WTC11 (cell line): ENCODE data around the gene DISP2. TPM values are rescaled to one million over a fixed set of nuclear protein-coding genes. Genes with fewer than 3 reads are reported as not detected.
A peak's percentile ranks its signal among the peaks of the same experiment; 100 is the strongest.

ENCODE experiments used
- ATF1 ChIP-seq: sonication (generic); formaldehyde crosslinking; IDR thresholded peaks from 2 replicates; pipeline ENCODE4 v1.8.1; 2023; ENCODE audit warnings: mild to moderate bottlenecking, moderate library complexity, missing genetic modification reagents
- EMX1 ChIP-seq: fragments of 250-450 bp; sonication (Bioruptor Pico); IDR thresholded peaks from 2 replicates; pipeline ENCODE4 v1.8.0; 2021; ENCODE audit warnings: mild to moderate bottlenecking
- ESRRA ChIP-seq: sonication (generic); formaldehyde crosslinking; IDR thresholded peaks from 2 replicates; pipeline ENCODE4 v1.8.1; 2022; ENCODE audit warnings: mild to moderate bottlenecking, missing genetic modification reagents, borderline replicate concordance
- GTF2I ChIP-seq: fragments of 250-450 bp; sonication (Bioruptor Pico); conservative IDR thresholded peaks from 2 replicates; pipeline ENCODE4 v1.4.0; 2021; ENCODE audit warnings: mild to moderate bottlenecking
- JUN ChIP-seq: sonication (generic); formaldehyde crosslinking; IDR thresholded peaks from 2 replicates; pipeline ENCODE4 v1.8.0; 2023; ENCODE audit warnings: mild to moderate bottlenecking, missing genetic modification reagents
- KAT7 ChIP-seq: sonication (generic); formaldehyde crosslinking; IDR thresholded peaks from 2 replicates; pipeline ENCODE4 v1.8.1; 2023; ENCODE audit warnings: missing genetic modification reagents, mild to moderate bottlenecking, borderline replicate concordance
- NR2C2 ChIP-seq: sonication (generic); formaldehyde crosslinking; IDR thresholded peaks from 2 replicates; pipeline ENCODE4 v1.8.0; 2022; ENCODE audit warnings: mild to moderate bottlenecking, missing genetic modification reagents
- SMAD3 ChIP-seq: sonication (generic); formaldehyde crosslinking; IDR thresholded peaks from 2 replicates; pipeline ENCODE4 v1.8.0; 2022; ENCODE audit warnings: missing genetic modification reagents, mild to moderate bottlenecking, borderline replicate concordance
- SMAD4 ChIP-seq: sonication (generic); formaldehyde crosslinking; IDR thresholded peaks from 2 replicates; pipeline ENCODE4 v1.8.0; 2022; ENCODE audit warnings: mild to moderate bottlenecking, missing genetic modification reagents
- ZNF232 ChIP-seq: sonication (generic); formaldehyde crosslinking; IDR thresholded peaks from 2 replicates; pipeline ENCODE4 v1.8.0; 2022; ENCODE audit warnings: mild to moderate bottlenecking, missing genetic modification reagents
- total RNA-seq: library from RNA; stranded (reverse); gene quantifications from 3 replicates; pipeline ENCODE4 v1.2.3, GENCODE V29; 2021
- TF ChIP-seq, protein P1 (sequence below): fragments of 250-450 bp; sonication (Bioruptor Pico); IDR thresholded peaks from 2 replicates; pipeline ENCODE4 v1.8.0; 2021; ENCODE audit warnings: mild to moderate bottlenecking
- TF ChIP-seq, protein P2 (sequence below): sonication (generic); formaldehyde crosslinking; IDR thresholded peaks from 2 replicates; pipeline ENCODE4 v1.8.1; 2023; ENCODE audit warnings: mild to moderate bottlenecking, missing genetic modification reagents, moderate library complexity
- TF ChIP-seq, protein P3 (sequence below): sonication (generic); formaldehyde crosslinking; IDR thresholded peaks from 2 replicates; pipeline ENCODE4 v1.8.1; 2022; ENCODE audit warnings: missing genetic modification reagents, borderline replicate concordance
- TF ChIP-seq, protein P4 (sequence below): sonication (generic); formaldehyde crosslinking; IDR thresholded peaks from 2 replicates; pipeline ENCODE4 v1.8.1; 2023; ENCODE audit warnings: mild to moderate bottlenecking, missing genetic modification reagents
- TF ChIP-seq, protein P5 (sequence below): sonication (generic); formaldehyde crosslinking; conservative IDR thresholded peaks from 2 replicates; pipeline ENCODE4 v1.8.1; 2022; ENCODE audit warnings: mild to moderate bottlenecking, missing genetic modification reagents
- TF ChIP-seq, protein P6 (sequence below): sonication (generic); formaldehyde crosslinking; conservative IDR thresholded peaks from 2 replicates; pipeline ENCODE4 v1.8.1; 2023; ENCODE audit warnings: mild to moderate bottlenecking, low read depth, missing genetic modification reagents, moderate library complexity
- TF ChIP-seq, protein P7 (sequence below): sonication (generic); formaldehyde crosslinking; IDR thresholded peaks from 2 replicates; pipeline ENCODE4 v1.8.1; 2022; ENCODE audit warnings: mild to moderate bottlenecking, moderate library complexity, missing genetic modification reagents
- TF ChIP-seq, protein P8 (sequence below): sonication (generic); formaldehyde crosslinking; IDR thresholded peaks from 2 replicates; pipeline ENCODE4 v1.8.0; 2022; ENCODE audit warnings: mild to moderate bottlenecking, missing genetic modification reagents
- TF ChIP-seq, protein P9 (sequence below): sonication (generic); formaldehyde crosslinking; IDR thresholded peaks from 2 replicates; pipeline ENCODE4 v1.8.0; 2023; ENCODE audit warnings: missing genetic modification reagents, mild to moderate bottlenecking, borderline replicate concordance

DISP2 gene
- total RNA-seq, 1 experiment from 2014 or later = 3.5 TPM

DNA sequence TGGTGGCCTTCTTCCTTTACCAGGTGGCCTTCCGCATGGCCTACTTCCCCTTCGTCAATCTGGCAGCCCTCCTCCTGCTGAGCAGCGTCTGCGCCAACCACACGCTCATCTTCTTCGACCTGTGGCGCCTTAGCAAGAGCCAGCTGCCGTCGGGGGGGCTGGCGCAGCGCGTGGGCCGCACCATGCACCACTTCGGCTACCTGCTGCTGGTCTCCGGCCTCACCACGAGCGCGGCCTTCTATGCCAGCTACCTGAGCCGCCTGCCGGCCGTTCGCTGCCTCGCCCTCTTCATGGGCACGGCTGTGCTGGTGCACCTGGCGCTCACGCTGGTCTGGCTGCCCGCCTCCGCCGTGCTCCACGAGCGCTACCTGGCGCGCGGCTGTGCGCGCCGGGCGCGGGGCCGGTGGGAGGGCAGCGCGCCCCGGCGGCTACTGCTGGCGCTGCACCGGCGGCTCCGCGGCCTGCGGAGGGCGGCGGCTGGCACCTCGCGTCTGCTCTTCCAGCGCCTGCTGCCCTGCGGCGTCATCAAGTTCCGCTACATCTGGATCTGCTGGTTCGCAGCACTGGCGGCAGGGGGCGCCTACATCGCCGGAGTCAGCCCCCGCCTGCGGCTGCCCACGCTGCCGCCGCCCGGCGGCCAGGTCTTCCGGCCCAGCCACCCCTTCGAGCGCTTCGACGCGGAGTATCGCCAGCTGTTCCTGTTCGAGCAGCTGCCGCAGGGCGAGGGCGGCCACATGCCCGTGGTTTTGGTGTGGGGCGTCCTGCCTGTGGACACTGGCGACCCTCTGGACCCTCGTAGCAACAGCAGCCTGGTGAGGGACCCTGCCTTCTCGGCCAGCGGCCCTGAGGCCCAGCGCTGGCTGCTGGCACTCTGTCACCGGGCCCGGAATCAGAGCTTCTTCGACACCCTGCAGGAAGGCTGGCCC, 9.9 kb downstream of the DISP2 start (continued):
- TF ChIP-seq, protein P1, sequence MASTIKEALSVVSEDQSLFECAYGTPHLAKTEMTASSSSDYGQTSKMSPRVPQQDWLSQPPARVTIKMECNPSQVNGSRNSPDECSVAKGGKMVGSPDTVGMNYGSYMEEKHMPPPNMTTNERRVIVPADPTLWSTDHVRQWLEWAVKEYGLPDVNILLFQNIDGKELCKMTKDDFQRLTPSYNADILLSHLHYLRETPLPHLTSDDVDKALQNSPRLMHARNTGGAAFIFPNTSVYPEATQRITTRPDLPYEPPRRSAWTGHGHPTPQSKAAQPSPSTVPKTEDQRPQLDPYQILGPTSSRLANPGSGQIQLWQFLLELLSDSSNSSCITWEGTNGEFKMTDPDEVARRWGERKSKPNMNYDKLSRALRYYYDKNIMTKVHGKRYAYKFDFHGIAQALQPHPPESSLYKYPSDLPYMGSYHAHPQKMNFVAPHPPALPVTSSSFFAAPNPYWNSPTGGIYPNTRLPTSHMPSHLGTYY (CRISPR knock-in tag) = no peak
- TF ChIP-seq SMAD3 (peak; percentile 98), EMX1 (CRISPR knock-in tag) (no peak), ZNF232 (CRISPR knock-in tag) (peak; percentile 99), ATF1 (CRISPR knock-in tag) (peak; percentile 91), ESRRA (CRISPR knock-in tag) (peak; percentile 98), NR2C2 (CRISPR knock-in tag) (peak; percentile 89), KAT7 (CRISPR knock-in tag) (peak; percentile 79; the same call in 1 of the 2 replicates), JUN (CRISPR knock-in tag) (peak; percentile 98), SMAD4 (peak; percentile 96), GTF2I (no peak)
- TF ChIP-seq, protein P2, sequence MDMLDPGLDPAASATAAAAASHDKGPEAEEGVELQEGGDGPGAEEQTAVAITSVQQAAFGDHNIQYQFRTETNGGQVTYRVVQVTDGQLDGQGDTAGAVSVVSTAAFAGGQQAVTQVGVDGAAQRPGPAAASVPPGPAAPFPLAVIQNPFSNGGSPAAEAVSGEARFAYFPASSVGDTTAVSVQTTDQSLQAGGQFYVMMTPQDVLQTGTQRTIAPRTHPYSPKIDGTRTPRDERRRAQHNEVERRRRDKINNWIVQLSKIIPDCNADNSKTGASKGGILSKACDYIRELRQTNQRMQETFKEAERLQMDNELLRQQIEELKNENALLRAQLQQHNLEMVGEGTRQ (CRISPR knock-in tag) = 0 out of 2 replicates have a peak, but pooled peaks have one; percentile 15
- TF ChIP-seq, protein P3, sequence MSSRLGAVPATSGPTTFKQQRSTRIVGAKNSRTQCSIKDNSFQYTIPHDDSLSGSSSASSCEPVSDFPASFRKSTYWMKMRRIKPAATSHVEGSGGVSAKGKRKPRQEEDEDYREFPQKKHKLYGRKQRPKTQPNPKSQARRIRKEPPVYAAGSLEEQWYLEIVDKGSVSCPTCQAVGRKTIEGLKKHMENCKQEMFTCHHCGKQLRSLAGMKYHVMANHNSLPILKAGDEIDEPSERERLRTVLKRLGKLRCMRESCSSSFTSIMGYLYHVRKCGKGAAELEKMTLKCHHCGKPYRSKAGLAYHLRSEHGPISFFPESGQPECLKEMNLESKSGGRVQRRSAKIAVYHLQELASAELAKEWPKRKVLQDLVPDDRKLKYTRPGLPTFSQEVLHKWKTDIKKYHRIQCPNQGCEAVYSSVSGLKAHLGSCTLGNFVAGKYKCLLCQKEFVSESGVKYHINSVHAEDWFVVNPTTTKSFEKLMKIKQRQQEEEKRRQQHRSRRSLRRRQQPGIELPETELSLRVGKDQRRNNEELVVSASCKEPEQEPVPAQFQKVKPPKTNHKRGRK (CRISPR knock-in tag) = no peak
- TF ChIP-seq, protein P4, sequence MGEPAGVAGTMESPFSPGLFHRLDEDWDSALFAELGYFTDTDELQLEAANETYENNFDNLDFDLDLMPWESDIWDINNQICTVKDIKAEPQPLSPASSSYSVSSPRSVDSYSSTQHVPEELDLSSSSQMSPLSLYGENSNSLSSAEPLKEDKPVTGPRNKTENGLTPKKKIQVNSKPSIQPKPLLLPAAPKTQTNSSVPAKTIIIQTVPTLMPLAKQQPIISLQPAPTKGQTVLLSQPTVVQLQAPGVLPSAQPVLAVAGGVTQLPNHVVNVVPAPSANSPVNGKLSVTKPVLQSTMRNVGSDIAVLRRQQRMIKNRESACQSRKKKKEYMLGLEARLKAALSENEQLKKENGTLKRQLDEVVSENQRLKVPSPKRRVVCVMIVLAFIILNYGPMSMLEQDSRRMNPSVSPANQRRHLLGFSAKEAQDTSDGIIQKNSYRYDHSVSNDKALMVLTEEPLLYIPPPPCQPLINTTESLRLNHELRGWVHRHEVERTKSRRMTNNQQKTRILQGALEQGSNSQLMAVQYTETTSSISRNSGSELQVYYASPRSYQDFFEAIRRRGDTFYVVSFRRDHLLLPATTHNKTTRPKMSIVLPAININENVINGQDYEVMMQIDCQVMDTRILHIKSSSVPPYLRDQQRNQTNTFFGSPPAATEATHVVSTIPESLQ = 0 out of 2 replicates have a peak, but pooled peaks have one; percentile 53
- TF ChIP-seq, protein P5, sequence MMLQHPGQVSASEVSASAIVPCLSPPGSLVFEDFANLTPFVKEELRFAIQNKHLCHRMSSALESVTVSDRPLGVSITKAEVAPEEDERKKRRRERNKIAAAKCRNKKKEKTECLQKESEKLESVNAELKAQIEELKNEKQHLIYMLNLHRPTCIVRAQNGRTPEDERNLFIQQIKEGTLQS (CRISPR knock-in tag) = peak; percentile 92
- TF ChIP-seq, protein P6, sequence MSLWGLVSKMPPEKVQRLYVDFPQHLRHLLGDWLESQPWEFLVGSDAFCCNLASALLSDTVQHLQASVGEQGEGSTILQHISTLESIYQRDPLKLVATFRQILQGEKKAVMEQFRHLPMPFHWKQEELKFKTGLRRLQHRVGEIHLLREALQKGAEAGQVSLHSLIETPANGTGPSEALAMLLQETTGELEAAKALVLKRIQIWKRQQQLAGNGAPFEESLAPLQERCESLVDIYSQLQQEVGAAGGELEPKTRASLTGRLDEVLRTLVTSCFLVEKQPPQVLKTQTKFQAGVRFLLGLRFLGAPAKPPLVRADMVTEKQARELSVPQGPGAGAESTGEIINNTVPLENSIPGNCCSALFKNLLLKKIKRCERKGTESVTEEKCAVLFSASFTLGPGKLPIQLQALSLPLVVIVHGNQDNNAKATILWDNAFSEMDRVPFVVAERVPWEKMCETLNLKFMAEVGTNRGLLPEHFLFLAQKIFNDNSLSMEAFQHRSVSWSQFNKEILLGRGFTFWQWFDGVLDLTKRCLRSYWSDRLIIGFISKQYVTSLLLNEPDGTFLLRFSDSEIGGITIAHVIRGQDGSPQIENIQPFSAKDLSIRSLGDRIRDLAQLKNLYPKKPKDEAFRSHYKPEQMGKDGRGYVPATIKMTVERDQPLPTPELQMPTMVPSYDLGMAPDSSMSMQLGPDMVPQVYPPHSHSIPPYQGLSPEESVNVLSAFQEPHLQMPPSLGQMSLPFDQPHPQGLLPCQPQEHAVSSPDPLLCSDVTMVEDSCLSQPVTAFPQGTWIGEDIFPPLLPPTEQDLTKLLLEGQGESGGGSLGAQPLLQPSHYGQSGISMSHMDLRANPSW (CRISPR knock-in tag) = peak; percentile 92; the same call in 1 of the 2 replicates
- TF ChIP-seq, protein P7, sequence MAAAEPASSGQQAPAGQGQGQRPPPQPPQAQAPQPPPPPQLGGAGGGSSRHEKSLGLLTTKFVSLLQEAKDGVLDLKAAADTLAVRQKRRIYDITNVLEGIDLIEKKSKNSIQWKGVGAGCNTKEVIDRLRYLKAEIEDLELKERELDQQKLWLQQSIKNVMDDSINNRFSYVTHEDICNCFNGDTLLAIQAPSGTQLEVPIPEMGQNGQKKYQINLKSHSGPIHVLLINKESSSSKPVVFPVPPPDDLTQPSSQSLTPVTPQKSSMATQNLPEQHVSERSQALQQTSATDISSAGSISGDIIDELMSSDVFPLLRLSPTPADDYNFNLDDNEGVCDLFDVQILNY = peak; percentile 96
- TF ChIP-seq, protein P8, sequence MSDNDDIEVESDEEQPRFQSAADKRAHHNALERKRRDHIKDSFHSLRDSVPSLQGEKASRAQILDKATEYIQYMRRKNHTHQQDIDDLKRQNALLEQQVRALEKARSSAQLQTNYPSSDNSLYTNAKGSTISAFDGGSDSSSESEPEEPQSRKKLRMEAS (CRISPR knock-in tag) = peak; percentile 100
- TF ChIP-seq, protein P9, sequence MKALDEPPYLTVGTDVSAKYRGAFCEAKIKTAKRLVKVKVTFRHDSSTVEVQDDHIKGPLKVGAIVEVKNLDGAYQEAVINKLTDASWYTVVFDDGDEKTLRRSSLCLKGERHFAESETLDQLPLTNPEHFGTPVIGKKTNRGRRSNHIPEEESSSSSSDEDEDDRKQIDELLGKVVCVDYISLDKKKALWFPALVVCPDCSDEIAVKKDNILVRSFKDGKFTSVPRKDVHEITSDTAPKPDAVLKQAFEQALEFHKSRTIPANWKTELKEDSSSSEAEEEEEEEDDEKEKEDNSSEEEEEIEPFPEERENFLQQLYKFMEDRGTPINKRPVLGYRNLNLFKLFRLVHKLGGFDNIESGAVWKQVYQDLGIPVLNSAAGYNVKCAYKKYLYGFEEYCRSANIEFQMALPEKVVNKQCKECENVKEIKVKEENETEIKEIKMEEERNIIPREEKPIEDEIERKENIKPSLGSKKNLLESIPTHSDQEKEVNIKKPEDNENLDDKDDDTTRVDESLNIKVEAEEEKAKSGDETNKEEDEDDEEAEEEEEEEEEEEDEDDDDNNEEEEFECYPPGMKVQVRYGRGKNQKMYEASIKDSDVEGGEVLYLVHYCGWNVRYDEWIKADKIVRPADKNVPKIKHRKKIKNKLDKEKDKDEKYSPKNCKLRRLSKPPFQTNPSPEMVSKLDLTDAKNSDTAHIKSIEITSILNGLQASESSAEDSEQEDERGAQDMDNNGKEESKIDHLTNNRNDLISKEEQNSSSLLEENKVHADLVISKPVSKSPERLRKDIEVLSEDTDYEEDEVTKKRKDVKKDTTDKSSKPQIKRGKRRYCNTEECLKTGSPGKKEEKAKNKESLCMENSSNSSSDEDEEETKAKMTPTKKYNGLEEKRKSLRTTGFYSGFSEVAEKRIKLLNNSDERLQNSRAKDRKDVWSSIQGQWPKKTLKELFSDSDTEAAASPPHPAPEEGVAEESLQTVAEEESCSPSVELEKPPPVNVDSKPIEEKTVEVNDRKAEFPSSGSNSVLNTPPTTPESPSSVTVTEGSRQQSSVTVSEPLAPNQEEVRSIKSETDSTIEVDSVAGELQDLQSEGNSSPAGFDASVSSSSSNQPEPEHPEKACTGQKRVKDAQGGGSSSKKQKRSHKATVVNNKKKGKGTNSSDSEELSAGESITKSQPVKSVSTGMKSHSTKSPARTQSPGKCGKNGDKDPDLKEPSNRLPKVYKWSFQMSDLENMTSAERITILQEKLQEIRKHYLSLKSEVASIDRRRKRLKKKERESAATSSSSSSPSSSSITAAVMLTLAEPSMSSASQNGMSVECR (CRISPR knock-in tag) = peak; percentile 99
